ENCODE results near the gene LOXL3. TPM values are rescaled to one million over a fixed set of nuclear protein-coding genes. Genes with fewer than 3 reads are reported as not detected.

Gene LOXL3
- total RNA-seq, 2 experiments from 2014 or later: 0.25 TPM; not detected in 1

GRCh38 chr2:74514368-74515270 is 39.1 kb downstream of the LOXL3 start, which contains the start of gene TLX2:
TSS of gene TLX2 (plus strand) at chr2:74514450. CDS start at chr2:74514807, 357 bp downstream.
- CTCF ChIA-PET: interaction anchor here (0.9 kb wide), 1 partner anchor 15 kb away, joined by 4 read pairs; the partner anchor contains the start of genes AUP1 and HTRA2
- H3K4me3 ChIP-seq (ENCODE audit: low read length): peak within 1 kb of the TSS; percentile 54
- no peak within 1 kb of the TSS for H3K27ac Mint-ChIP-seq
- peaks cover 18% of the 10 kb centered on the region for H3K4me1 Mint-ChIP-seq (ENCODE audit: low read depth)
- peak within 1 kb of the TSS; percentile 74 for H3K4me3 Mint-ChIP-seq
- intact Hi-C loops (cut with DNase I, micrococcal nuclease): loop anchor here in 1 of 2 experiments (2.0 kb wide), 1 partner anchor 14 kb away; the partner anchor contains the start of genes AUP1 and HTRA2
- H3K27me3 ChIP-seq (ENCODE audit: control insufficient read depth in 1 of 2, insufficient read depth in 2 of 2, low read length in 2 of 2): peaks cover 72 to 73% of the 10 kb centered on the region in 2 experiments
- H3K36me3 ChIP-seq (ENCODE audit: insufficient read depth, low read length): no peaks in the 10 kb centered on the region
- H3K36me3 Mint-ChIP-seq (ENCODE audit: low read depth): no peaks in the 10 kb centered on the region
- DNase-seq (peak in 2 of 14 experiments; percentile 34 to 37), ATAC-seq (ENCODE audit: poor library complexity) (peak; percentile 12)
- H3K4me1 ChIP-seq (ENCODE audit: insufficient read depth, low read length): peaks cover 40% of the 10 kb centered on the region
- peaks cover 0 to 36% of the 10 kb centered on the region in 2 experiments for H3K9me3 ChIP-seq (ENCODE audit: control insufficient read depth in 1 of 2, insufficient read depth in 1 of 2, low read length in 2 of 2)
- TF ChIP-seq CTCF (IDR thresholded peaks at IDR 0.05): no peak
- H3K27me3 Mint-ChIP-seq: peaks cover 88% of the 10 kb centered on the region
- no peak within 1 kb of the TSS for H3K27ac ChIP-seq (ENCODE audit: low read depth in 1 of 2, low read length in 2 of 2)
- POLR2A ChIA-PET: interaction anchor here (1.0 to 2.0 kb wide), 3 partner anchors 11 to 60 kb away, joined by 3 to 10 read pairs (median 6); partner anchors contain the start of genes AUP1 and HTRA2
- no peaks in the 10 kb centered on the region for H3K9me3 Mint-ChIP-seq

- peak; percentile 19 for ATAC-seq (ENCODE audit: poor library complexity)
- ChIA-PET CTCF (interaction anchor here (0.9 kb wide), 1 partner anchor 16 kb away, joined by 4 read pairs; the partner anchor contains the start of genes AUP1 and HTRA2), POLR2A (interaction anchor here (0.7 to 2.0 kb wide), 5 partner anchors 10 to 59 kb away, joined by 3 to 10 read pairs (median 3); partner anchors contain the start of genes AUP1 and HTRA2)
- no peak for TF ChIP-seq CTCF (IDR thresholded peaks at IDR 0.05)
- peak overlapping the region; percentile 25 for H3K4me3 ChIP-seq (ENCODE audit: low read length)
- peak in 5 of 14 experiments; percentile 22 to 55 (median 44) for DNase-seq
- H3K4me1 Mint-ChIP-seq (ENCODE audit: low read depth): peaks cover 20% of the 10 kb centered on the region
- intact Hi-C loops (cut with DNase I, micrococcal nuclease): loop anchor here in 1 of 2 experiments (2.0 kb wide), 1 partner anchor 15 kb away; the partner anchor contains the start of genes AUP1 and HTRA2
- H3K36me3 Mint-ChIP-seq (ENCODE audit: low read depth): no peaks in the 10 kb centered on the region
- no peak overlapping the region for H3K27ac ChIP-seq (ENCODE audit: low read depth in 1 of 2, low read length in 2 of 2)
- H3K36me3 ChIP-seq (ENCODE audit: insufficient read depth, low read length): no peaks in the 10 kb centered on the region
- H3K4me1 ChIP-seq (ENCODE audit: insufficient read depth, low read length): peaks cover 40% of the 10 kb centered on the region
- no peak overlapping the region for H3K27ac Mint-ChIP-seq
- peaks cover 64 to 65% of the 10 kb centered on the region in 2 experiments for H3K27me3 ChIP-seq (ENCODE audit: control insufficient read depth in 1 of 2, insufficient read depth in 2 of 2, low read length in 2 of 2)
- H3K4me3 Mint-ChIP-seq: peak overlapping the region; percentile 69
- no peaks in the 10 kb centered on the region for H3K9me3 Mint-ChIP-seq
- peaks cover 82% of the 10 kb centered on the region for H3K27me3 Mint-ChIP-seq
- H3K9me3 ChIP-seq (ENCODE audit: control insufficient read depth in 1 of 2, insufficient read depth in 1 of 2, low read length in 2 of 2): peaks cover 0 to 36% of the 10 kb centered on the region in 2 experiments
Observed at GRCh38 chr2:74513605-74514367, 40.0 kb downstream of the LOXL3 start.

Data from CD4-positive, alpha-beta T cell (primary cell).